Umbilical cord (tissue), 2 donors: ENCODE measurements around the gene DNAI4. TPM values are rescaled to one million over a fixed set of nuclear protein-coding genes. Genes with fewer than 3 reads are reported as not detected.
A peak's percentile ranks its signal among the peaks of the same experiment; 100 is the strongest.

ENCODE experiments used
- DNase-seq: peaks from one replicate; pipeline ENCODE4 v3.0.0-alpha.2; 2015; ENCODE audit warnings: low spot score
- total RNA-seq: library from RNA; depleted of rRNA; stranded (reverse); fragments of >200 nt; gene quantifications from one replicate; pipeline ENCODE4 v1.2.3, GENCODE V29; 2014; ENCODE audit warnings: low replicate concordance; ENCODE audit not compliant: insufficient read depth

The DNAI4 gene
- total RNA-seq, 1 donor from 2014 or later, result 38.5 TPM

GRCh38 chr1:66769512-66770229 lies 155.0 kb downstream of the DNAI4 start:
- no peak for DNase-seq

GRCh38 chr1:66768965-66769364 lies 155.7 kb downstream of the DNAI4 start:
- DNase-seq, result no peak

- no peak for DNase-seq
Observed at GRCh38 chr1:66767626-66768025, 157.0 kb downstream of the DNAI4 start.

- DNase-seq, result peak; percentile 46
Observed at GRCh38 chr1:66764994-66765578, 159.6 kb downstream of the DNAI4 start.

Other genes with a start within 250 kb of the DNAI4 start
- gene DYNLT5, start 172.4 kb downstream of the DNAI4 start, total RNA-seq, result 4.3 TPM
- not detected for gene INSL5, start 123.6 kb downstream of the DNAI4 start, total RNA-seq
- 45.3 TPM for gene MIER1, start 134 bp upstream of the DNAI4 start, total RNA-seq
- 15.9 TPM for gene SLC35D1, start 129.3 kb upstream of the DNAI4 start, total RNA-seq
- 2.6 TPM for gene C1orf141, start 210.1 kb upstream of the DNAI4 start, total RNA-seq
- gene IL23R, start 241.6 kb upstream of the DNAI4 start, total RNA-seq, result 1.9 TPM